CD4-positive, alpha-beta T cell (primary cell): Measurements from ENCODE around the gene PARD3B. TPM values are rescaled to one million over a fixed set of nuclear protein-coding genes. Genes with fewer than 3 reads are reported as not detected.

Experiments
- ATAC-seq: fragments of 200-7000 bp; cut with Tn5 transposase; one replicate; pipeline ENCODE4 v1.10.0; 2022; ENCODE audit warnings: mild to moderate bottlenecking; ENCODE audit not compliant: poor library complexity
- CTCF ChIA-PET: fragments of 350-600 bp; sonication (Branson Sonifier 250); formaldehyde crosslinking; loops from one replicate; lab custom pipeline; 2021; ENCODE audit warnings: antibody characterized with exemption, inconsistent platforms; lab: Charles Lee
- POLR2A ChIA-PET: fragments of 350-600 bp; sonication (Branson Sonifier 250); formaldehyde crosslinking; loops from one replicate; lab custom pipeline; 2021; ENCODE audit warnings: antibody characterized with exemption, inconsistent platforms; lab: Charles Lee
- DNase-seq, 14 experiments: peaks; one replicate each; pipeline ENCODE4 v3.0.0-alpha.2; 2013 to 2020; ENCODE audit warnings: mixed read lengths in 2 of 14
- H3K27ac ChIP-seq, 2 donors: one replicate each; pipeline versions ENCODE4 v1.5.1 to v1.7.0; 2013; ENCODE audit warnings: low read length in 2 of 2, low read depth in 1 of 2, mild to moderate bottlenecking in 1 of 2
- H3K27me3 ChIP-seq, 2 experiments: 1 replicate in 1 of 2; 2 replicates in 1 of 2; pipeline versions ENCODE4 v1.6.1 to v1.7.0; 2013; ENCODE audit warnings: low read length in 2 of 2, control low read depth in 1 of 2, mild to moderate bottlenecking in 1 of 2, moderate library complexity in 1 of 2; ENCODE audit not compliant: insufficient read depth in 2 of 2, control insufficient read depth in 1 of 2
- H3K36me3 ChIP-seq: one replicate; pipeline ENCODE4 v1.6.1; 2013; ENCODE audit warnings: low read length, control low read depth; ENCODE audit not compliant: insufficient read depth
- H3K4me1 ChIP-seq: one replicate; pipeline ENCODE4 v1.6.1; 2013; ENCODE audit warnings: low read length, control low read depth; ENCODE audit not compliant: insufficient read depth
- H3K4me3 ChIP-seq: one replicate; pipeline ENCODE4 v1.5.1; 2013; ENCODE audit warnings: mild to moderate bottlenecking, low read length, moderate library complexity
- H3K9me3 ChIP-seq, 2 experiments: 1 replicate in 1 of 2; 2 replicates in 1 of 2; pipeline versions ENCODE4 v1.6.1 to v1.7.0; 2013; ENCODE audit warnings: low read length in 2 of 2, mild to moderate bottlenecking in 2 of 2, control low read depth in 1 of 2, moderate library complexity in 1 of 2; ENCODE audit not compliant: control insufficient read depth in 1 of 2, insufficient read depth in 1 of 2
- H3K27ac Mint-ChIP-seq: one replicate; pipeline ENCODE4 v1.8.0; 2020; ENCODE audit warnings: mixed read lengths
- H3K27me3 Mint-ChIP-seq: one replicate; pipeline ENCODE4 v1.8.0; 2021; ENCODE audit warnings: mixed read lengths
- H3K36me3 Mint-ChIP-seq: one replicate; pipeline ENCODE4 v1.8.0; 2021; ENCODE audit warnings: low read depth, mixed read lengths
- H3K4me1 Mint-ChIP-seq: one replicate; pipeline ENCODE4 v1.8.0; 2021; ENCODE audit warnings: low read depth, mixed read lengths
- H3K4me3 Mint-ChIP-seq: one replicate; pipeline ENCODE4 v1.8.0; 2020; ENCODE audit warnings: mild to moderate bottlenecking, mixed read lengths
- H3K9me3 Mint-ChIP-seq: one replicate; pipeline ENCODE4 v1.8.0; 2020; ENCODE audit warnings: mixed read lengths
- intact Hi-C, 2 experiments: fragments of 100-400 bp; cut with DNase I in 1 of 2; cut with micrococcal nuclease in 1 of 2; formaldehyde crosslinking; loops; one replicate each; pipeline versions ENCODE4 v1.15.1 to v1.9.0; 2023 to 2025; cut with DNase I, micrococcal nuclease
- total RNA-seq, 174 experiments: library from RNA in 2 of 174; stranded (reverse) in 2 of 174; gene quantifications; one replicate each; pipeline ENCODE4 v1.2.3 and lab custom pipeline; 2021 to 2026
- TF ChIP-seq, protein P1 (sequence below): fragments of 200-600 bp; IDR thresholded peaks from one replicate; pipeline ENCODE4 v1.8.0; 2022; ENCODE audit warnings: antibody characterized with exemption, mild to moderate bottlenecking

PARD3B gene
- total RNA-seq, 2 experiments from 2014 or later, result 0.87 to 1.9 TPM

DNA sequence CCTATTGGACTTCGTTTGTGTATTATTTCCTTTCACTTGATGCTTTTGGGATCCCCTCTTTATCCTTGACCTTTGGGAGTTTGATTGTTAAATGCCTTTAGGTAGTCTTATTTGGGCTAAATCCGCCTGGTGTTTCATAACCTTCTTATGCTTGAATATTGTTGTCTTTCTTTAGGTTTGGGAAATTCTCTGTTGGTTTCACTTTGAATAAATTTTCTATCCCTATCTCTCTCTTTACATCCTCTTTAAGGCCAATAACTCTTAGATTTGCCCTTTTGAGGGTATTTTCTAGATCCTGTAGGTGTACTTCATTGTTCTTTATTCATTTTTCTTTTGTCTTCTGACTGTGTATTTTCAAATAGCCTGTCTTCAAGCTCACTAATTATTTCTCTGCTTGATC lies 354.7 kb downstream of the PARD3B start:
- Mint-ChIP-seq H3K27me3 (no peaks in the 10 kb centered on the region), H3K4me1 (peaks cover 11% of the 10 kb centered on the region), H3K4me3 (peak overlapping the region; percentile 23), H3K9me3 (peaks cover 7% of the 10 kb centered on the region), H3K36me3 (peaks cover 11% of the 10 kb centered on the region), H3K27ac (no peak overlapping the region)
- H3K4me3 ChIP-seq, result no peak overlapping the region
- no peak for DNase-seq
- H3K36me3 ChIP-seq, result no peaks in the 10 kb centered on the region
- TF ChIP-seq, protein P1, sequence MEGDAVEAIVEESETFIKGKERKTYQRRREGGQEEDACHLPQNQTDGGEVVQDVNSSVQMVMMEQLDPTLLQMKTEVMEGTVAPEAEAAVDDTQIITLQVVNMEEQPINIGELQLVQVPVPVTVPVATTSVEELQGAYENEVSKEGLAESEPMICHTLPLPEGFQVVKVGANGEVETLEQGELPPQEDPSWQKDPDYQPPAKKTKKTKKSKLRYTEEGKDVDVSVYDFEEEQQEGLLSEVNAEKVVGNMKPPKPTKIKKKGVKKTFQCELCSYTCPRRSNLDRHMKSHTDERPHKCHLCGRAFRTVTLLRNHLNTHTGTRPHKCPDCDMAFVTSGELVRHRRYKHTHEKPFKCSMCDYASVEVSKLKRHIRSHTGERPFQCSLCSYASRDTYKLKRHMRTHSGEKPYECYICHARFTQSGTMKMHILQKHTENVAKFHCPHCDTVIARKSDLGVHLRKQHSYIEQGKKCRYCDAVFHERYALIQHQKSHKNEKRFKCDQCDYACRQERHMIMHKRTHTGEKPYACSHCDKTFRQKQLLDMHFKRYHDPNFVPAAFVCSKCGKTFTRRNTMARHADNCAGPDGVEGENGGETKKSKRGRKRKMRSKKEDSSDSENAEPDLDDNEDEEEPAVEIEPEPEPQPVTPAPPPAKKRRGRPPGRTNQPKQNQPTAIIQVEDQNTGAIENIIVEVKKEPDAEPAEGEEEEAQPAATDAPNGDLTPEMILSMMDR, result no peak
- peaks cover 0 to 12% of the 10 kb centered on the region in 2 experiments for H3K9me3 ChIP-seq
- CTCF ChIA-PET, result no interaction called here
- no peak overlapping the region for H3K27ac ChIP-seq
- POLR2A ChIA-PET, result no interaction called here
- no peak for ATAC-seq
- no peaks in the 10 kb centered on the region for H3K4me1 ChIP-seq
- H3K27me3 ChIP-seq, result no peaks in the 10 kb centered on the region
- intact Hi-C loops, result no loop called here

DNA sequence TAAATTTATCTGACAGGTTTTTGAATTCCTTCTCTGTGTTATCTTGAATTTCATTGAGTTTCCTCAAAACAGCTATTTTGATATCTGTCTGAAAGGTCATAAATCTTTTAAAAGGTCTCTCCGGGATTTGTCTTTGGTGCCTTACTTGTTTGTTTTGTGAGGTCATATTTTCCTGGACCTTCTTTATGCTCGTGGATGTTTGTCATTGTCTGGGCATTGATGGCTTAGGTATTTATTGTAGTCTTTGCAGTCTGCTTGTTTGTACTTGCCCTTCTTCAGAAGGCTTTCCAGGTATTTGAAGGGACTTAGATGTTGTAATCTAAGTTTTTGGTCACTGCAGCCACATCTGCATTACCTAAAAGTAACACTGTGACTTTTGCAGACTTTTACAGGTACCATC lies 355.2 kb downstream of the PARD3B start:
- Mint-ChIP-seq H3K4me1 (peaks cover 11% of the 10 kb centered on the region), H3K4me3 (no peak overlapping the region), H3K9me3 (peaks cover 7% of the 10 kb centered on the region), H3K27me3 (no peaks in the 10 kb centered on the region), H3K27ac (no peak overlapping the region), H3K36me3 (peaks cover 11% of the 10 kb centered on the region)
- H3K9me3 ChIP-seq, result peaks cover 0 to 12% of the 10 kb centered on the region in 2 experiments
- no peaks in the 10 kb centered on the region for H3K27me3 ChIP-seq
- no peaks in the 10 kb centered on the region for H3K36me3 ChIP-seq
- ChIA-PET POLR2A (no interaction called here), CTCF (no interaction called here)
- H3K4me1 ChIP-seq, result no peaks in the 10 kb centered on the region
- TF ChIP-seq, protein P1, result no peak
- H3K4me3 ChIP-seq, result no peak overlapping the region
- no peak overlapping the region for H3K27ac ChIP-seq
- DNase-seq (no peak), ATAC-seq (no peak)
- intact Hi-C loops, result no loop called here

DNA sequence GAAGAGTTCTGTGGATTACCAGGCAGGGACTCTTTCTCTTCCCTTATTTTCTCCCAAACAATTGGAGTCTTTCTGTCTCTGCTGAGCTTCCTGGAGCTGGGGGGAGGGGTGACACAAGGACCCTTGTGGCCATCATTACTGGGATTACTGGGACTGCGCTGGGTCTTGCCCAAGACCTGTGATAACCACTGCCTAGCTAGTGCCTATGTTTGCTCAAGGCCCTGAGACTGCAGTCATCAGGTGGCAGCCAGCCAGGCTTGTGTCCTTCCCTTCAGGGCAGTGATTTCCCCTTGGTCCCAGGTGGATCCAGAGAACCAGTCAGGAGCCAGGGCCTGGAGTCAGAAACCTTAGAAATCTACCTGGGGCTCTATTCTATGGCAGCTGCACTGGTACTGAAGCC lies 355.6 kb downstream of the PARD3B start:
- intact Hi-C loops, result no loop called here
- peaks cover 11% of the 10 kb centered on the region for H3K36me3 Mint-ChIP-seq
- no peaks in the 10 kb centered on the region for H3K4me1 ChIP-seq
- no peak for DNase-seq
- no peak overlapping the region for H3K27ac Mint-ChIP-seq
- H3K4me3 ChIP-seq, result no peak overlapping the region
- no peak overlapping the region for H3K4me3 Mint-ChIP-seq
- peaks cover 7% of the 10 kb centered on the region for H3K9me3 Mint-ChIP-seq
- CTCF ChIA-PET, result no interaction called here
- H3K27me3 ChIP-seq, result no peaks in the 10 kb centered on the region
- H3K36me3 ChIP-seq, result no peaks in the 10 kb centered on the region
- TF ChIP-seq, protein P1, result no peak
- H3K9me3 ChIP-seq, result peaks cover 0 to 12% of the 10 kb centered on the region in 2 experiments
- peaks cover 16% of the 10 kb centered on the region for H3K4me1 Mint-ChIP-seq
- no peak for ATAC-seq
- POLR2A ChIA-PET, result no interaction called here
- no peak overlapping the region for H3K27ac ChIP-seq
- H3K27me3 Mint-ChIP-seq, result no peaks in the 10 kb centered on the region
